H1 (cell line): ENCODE measurements around the gene RAB3GAP2. TPM values are rescaled to one million over a fixed set of nuclear protein-coding genes. Genes with fewer than 3 reads are reported as not detected.

Source experiments
- CTCF ChIA-PET: fragments of 300-600 bp; sonication (Branson Sonifier 250); formaldehyde crosslinking; loops from one replicate; lab custom pipeline; 2021; ENCODE audit not compliant: partially characterized antibody; lab: Charles Lee
- POLR2A ChIA-PET: fragments of 300-600 bp; sonication (Branson Sonifier 250); formaldehyde crosslinking; loops from one replicate; lab custom pipeline; 2021; ENCODE audit warnings: inconsistent platforms; ENCODE audit not compliant: partially characterized antibody; lab: Charles Lee
- DNase-seq, 2 experiments: peaks; one replicate each; pipeline versions ENCODE4 v3.0.0 to v3.0.0-alpha.2; 2010 to 2022; ENCODE audit warnings: low spot score in 2 of 2, low read depth in 1 of 2, mixed read lengths in 1 of 2
- FAIRE-seq: peaks from 2 replicates; lab custom pipeline; 2011; peaks lifted over from hg19 to GRCh38; lab: Jason Lieb, UNC
- H2AFZ ChIP-seq: 2 replicates; pipeline ENCODE4 v1.8.1; 2012; ENCODE audit warnings: low read length, inconsistent platforms
- H2AK5ac ChIP-seq: 2 replicates; pipeline ENCODE4 v1.6.1; 2013; ENCODE audit warnings: low read depth, low read length
- H2BK120ac ChIP-seq: replicated peaks from 2 replicates; pipeline ENCODE3; 2013; ENCODE audit warnings: low read depth, low read length, inconsistent platforms
- H2BK12ac ChIP-seq: 2 replicates; pipeline ENCODE4 v1.6.1; 2013; ENCODE audit warnings: low read depth, low read length
- H2BK15ac ChIP-seq: 2 replicates; pipeline ENCODE4 v1.6.1; 2013; ENCODE audit warnings: low read length
- H2BK20ac ChIP-seq: 2 replicates; pipeline ENCODE4 v1.6.1; 2013; ENCODE audit warnings: low read length
- H2BK5ac ChIP-seq: 2 replicates; pipeline ENCODE4 v1.6.1; 2013; ENCODE audit warnings: low read depth, low read length
- H3K14ac ChIP-seq: 2 replicates; pipeline ENCODE4 v1.6.1; 2013; ENCODE audit warnings: inconsistent platforms; ENCODE audit not compliant: insufficient read length
- H3K18ac ChIP-seq: 2 replicates; pipeline ENCODE4 v1.6.1; 2013; ENCODE audit warnings: low read length; ENCODE audit errors: extremely low read depth
- H3K23ac ChIP-seq: 2 replicates; pipeline ENCODE4 v1.6.1; 2013; ENCODE audit warnings: inconsistent platforms; ENCODE audit not compliant: insufficient read length
- H3K23me2 ChIP-seq: 2 replicates; pipeline ENCODE4 v1.6.1; 2013; ENCODE audit warnings: low read depth, low read length
- H3K27ac ChIP-seq: 2 replicates; pipeline ENCODE4 v1.6.1; 2011; ENCODE audit warnings: low read depth, low read length, inconsistent platforms
- H3K27me3 ChIP-seq, 4 experiments: replicated peaks in 1 of 4; 1 replicate in 1 of 4; 2 replicates in 3 of 4; pipeline versions ENCODE4 v1.6.1 to v1.8.1; 2011 to 2013; ENCODE audit warnings: low read length in 3 of 4, mild to moderate bottlenecking in 3 of 4, inconsistent platforms in 2 of 4, mixed read lengths in 2 of 4, moderate library complexity in 1 of 4; ENCODE audit not compliant: control insufficient read depth in 3 of 4, insufficient read depth in 3 of 4; ENCODE audit errors: extremely low read depth in 1 of 4
- H3K36me3 ChIP-seq, 4 experiments: 2 replicates each; pipeline versions ENCODE4 v1.6.1 to v1.8.1; 2011 to 2013; ENCODE audit warnings: mild to moderate bottlenecking in 4 of 4, low read length in 3 of 4, moderate library complexity in 2 of 4, control low read depth in 1 of 4, inconsistent platforms in 1 of 4; ENCODE audit not compliant: insufficient read depth in 4 of 4, control insufficient read depth in 2 of 4
- H3K4ac ChIP-seq: replicated peaks from 2 replicates; pipeline ENCODE3; 2013; ENCODE audit warnings: low read length, low read depth, mixed read lengths, inconsistent platforms; ENCODE audit not compliant: insufficient read length
- H3K4me1 ChIP-seq, 4 experiments: replicated peaks in 1 of 4; 1 replicate in 1 of 4; 2 replicates in 3 of 4; pipeline versions ENCODE4 v1.6.1 to v1.8.1; 2011 to 2013; ENCODE audit warnings: low read length in 3 of 4, inconsistent platforms in 2 of 4, mixed read lengths in 1 of 4; ENCODE audit not compliant: insufficient read depth in 4 of 4, control insufficient read depth in 3 of 4
- H3K4me2 ChIP-seq, 2 experiments: 2 replicates each; pipeline versions ENCODE4 v1.6.1 to v1.8.1; 2011 to 2013; ENCODE audit warnings: low read depth in 2 of 2, low read length in 2 of 2, control low read depth in 1 of 2, inconsistent platforms in 1 of 2, mild to moderate bottlenecking in 1 of 2; ENCODE audit not compliant: insufficient read depth in 1 of 2
- H3K4me3 ChIP-seq, 4 experiments: fragments of 200-600, 300-600 bp in 1 of 4; sonication (generic), shearing (Covaris generic), sonication (Bioruptor Twin) in 1 of 4; 2 replicates each; pipeline versions ENCODE4 v1.5.1 to v1.8.1; 2011 to 2016; ENCODE audit warnings: low read length in 4 of 4, low read depth in 3 of 4, control low read depth in 2 of 4, inconsistent platforms in 2 of 4, mild to moderate bottlenecking in 2 of 4, mixed read lengths in 1 of 4, moderate library complexity in 1 of 4; ENCODE audit not compliant: insufficient read depth in 2 of 4; ENCODE audit errors: extremely low read depth in 1 of 4
- H3K56ac ChIP-seq: replicated peaks from 2 replicates; pipeline ENCODE3; 2013; ENCODE audit warnings: low read depth, mild to moderate bottlenecking, mixed read lengths, low read length, inconsistent platforms; ENCODE audit not compliant: insufficient read length
- H3K79me1 ChIP-seq: 2 replicates; pipeline ENCODE4 v1.6.1; 2013; ENCODE audit warnings: low read depth, low read length, control low read depth
- H3K79me2 ChIP-seq, 2 experiments: 2 replicates each; pipeline versions ENCODE4 v1.6.1 to v1.8.1; 2012 to 2013; ENCODE audit warnings: low read length in 2 of 2, mild to moderate bottlenecking in 2 of 2, inconsistent platforms in 1 of 2; ENCODE audit not compliant: insufficient read depth in 2 of 2, control insufficient read depth in 1 of 2
- H3K9ac ChIP-seq, 4 experiments: replicated peaks in 1 of 4; 1 replicate in 1 of 4; 2 replicates in 3 of 4; pipeline versions ENCODE4 v1.6.1 to v1.8.1; 2011 to 2013; ENCODE audit warnings: low read depth in 3 of 4, low read length in 3 of 4, control low read depth in 2 of 4, mild to moderate bottlenecking in 2 of 4, moderate library complexity in 2 of 4, inconsistent platforms in 1 of 4; ENCODE audit errors: extremely low read depth in 1 of 4
- H3K9me3 ChIP-seq, 2 experiments: 2 replicates each; pipeline versions ENCODE4 v1.6.1 to v1.8.1; 2012 to 2013; ENCODE audit warnings: mild to moderate bottlenecking in 2 of 2, moderate library complexity in 2 of 2, control low read depth in 1 of 2, inconsistent platforms in 1 of 2, low read depth in 1 of 2, low read length in 1 of 2, mixed read lengths in 1 of 2; ENCODE audit not compliant: insufficient read depth in 2 of 2
- H4K20me1 ChIP-seq, 2 experiments: replicated peaks in 1 of 2; 2 replicates each; pipeline versions ENCODE3 to v1.8.1; 2011 to 2013; ENCODE audit warnings: inconsistent platforms in 2 of 2, low read length in 2 of 2, mild to moderate bottlenecking in 1 of 2; ENCODE audit not compliant: insufficient read depth in 2 of 2, control insufficient read depth in 1 of 2
- H4K5ac ChIP-seq: 2 replicates; pipeline ENCODE4 v1.6.1; 2013; ENCODE audit warnings: low read length, low read depth, mixed read lengths, inconsistent platforms; ENCODE audit not compliant: insufficient read length
- H4K8ac ChIP-seq: 2 replicates; pipeline ENCODE4 v1.8.0; 2013; ENCODE audit warnings: mild to moderate bottlenecking, moderate library complexity, low read length, inconsistent platforms; ENCODE audit not compliant: insufficient read depth; ENCODE audit errors: extremely low read depth
- H4K91ac ChIP-seq: replicated peaks from 2 replicates; pipeline ENCODE3; 2013; ENCODE audit warnings: low read length, mixed read lengths, inconsistent platforms; ENCODE audit not compliant: insufficient read length
- BRCA1 ChIP-seq: IDR thresholded peaks from 2 replicates; pipeline ENCODE4 v1.6.1; 2012; ENCODE audit warnings: low read depth, low read length, improper control_type of control experiment
- FOSL1 ChIP-seq: IDR thresholded peaks from 2 replicates; pipeline ENCODE4 v1.6.1; 2011; ENCODE audit warnings: mild to moderate bottlenecking, low read depth, low read length, moderate library complexity; ENCODE audit not compliant: insufficient read depth
- MAFK ChIP-seq: IDR thresholded peaks from 2 replicates; pipeline ENCODE4 v1.6.1; 2012; ENCODE audit warnings: low read depth, mild to moderate bottlenecking, improper control_type of control experiment, low read length
- POLR2A ChIP-seq, 2 experiments: IDR thresholded peaks; 1 replicate in 1 of 2; 2 replicates in 1 of 2; pipeline ENCODE4 v1.6.1; 2011; ENCODE audit warnings: low read depth in 2 of 2, low read length in 2 of 2, mild to moderate bottlenecking in 2 of 2; ENCODE audit errors: control extremely low read depth in 1 of 2
- RAD21 ChIP-seq, 2 experiments: IDR thresholded peaks in 1 of 2; conservative IDR thresholded peaks in 1 of 2; 2 replicates each; pipeline ENCODE4 v1.6.1; 2011; ENCODE audit warnings: low read depth in 2 of 2, low read length in 2 of 2, improper control_type of control experiment in 1 of 2, inconsistent platforms in 1 of 2, mild to moderate bottlenecking in 1 of 2, moderate library complexity in 1 of 2
- RFX5 ChIP-seq: IDR thresholded peaks from 2 replicates; pipeline ENCODE4 v1.6.1; 2011; ENCODE audit warnings: low read depth, low read length, improper control_type of control experiment, borderline replicate concordance
- RNF2 ChIP-seq: fragments of 200-900, 300-1000 bp; sonication (generic); IDR thresholded peaks from 2 replicates; pipeline ENCODE4 v1.7.1; 2016; ENCODE audit warnings: borderline replicate concordance, low read depth, mild to moderate bottlenecking, antibody characterized with exemption, low read length; ENCODE audit not compliant: poor library complexity, severe bottlenecking; ENCODE audit errors: missing control alignments
- SAP30 ChIP-seq: fragments of 300-600 bp; sonication (generic); IDR thresholded peaks from 2 replicates; pipeline ENCODE4 v1.7.1; 2012; ENCODE audit warnings: low read length, moderate library complexity, mild to moderate bottlenecking, inconsistent platforms; ENCODE audit not compliant: insufficient read depth, insufficient replicate concordance
- SP1 ChIP-seq: IDR thresholded peaks from 2 replicates; pipeline ENCODE4 v1.6.1; 2011; ENCODE audit warnings: low read depth, low read length
- SP2 ChIP-seq: IDR thresholded peaks from 2 replicates; pipeline ENCODE4 v1.6.1; 2012; ENCODE audit warnings: mild to moderate bottlenecking, low read length, inconsistent platforms
- TEAD4 ChIP-seq: IDR thresholded peaks from 2 replicates; pipeline ENCODE4 v1.6.1; 2012; ENCODE audit warnings: low read depth, low read length, inconsistent platforms, mixed read lengths
- WGBS, 2 experiments: shearing (Covaris generic) in 1 of 2; methylation state at CpG; one replicate each; pipeline versions ENCODE4 v1.1.6 to v1.1.7; 2013 to 2015; ENCODE audit warnings: low lambda C conversion rate in 2 of 2, mixed read lengths in 2 of 2, inconsistent platforms in 1 of 2, low coverage in 1 of 2, missing lambda C conversion rate in 1 of 2; ENCODE audit not compliant: insufficient replicate concordance in 2 of 2, insufficient coverage in 1 of 2, insufficient read length in 1 of 2; ENCODE audit errors: extremely low coverage in 1 of 2, missing lambda C conversion rate in 1 of 2; 5-methylcytosine and 5-hydroxymethylcytosine counted together
- polyA plus RNA-seq, 7 experiments: library from polyadenylated mRNA; depleted of rRNA in 3 of 7; stranded (reverse) in 5 of 7; unstranded in 2 of 7; fragments of >200 nt in 5 of 7; fragments of 200-250 nt in 2 of 7; gene quantifications; 1 replicate in 5 of 7; 2 replicates in 1 of 7; 4 replicates in 1 of 7; pipeline versions ENCODE4 v1.2.1 to v1.2.3, GENCODE V29; 2011 to 2013; ENCODE audit warnings: missing spikeins in 2 of 7, mixed read lengths in 2 of 7
- total RNA-seq: library from RNA; stranded (reverse); fragmentation: NEBNext Ultra II Directional; extraction: Animal tissue kit (Norgen Biotek cat#: 25700); gene quantifications from 2 replicates; pipeline ENCODE4 v1.2.1, GENCODE V29; 2021
- TF ChIP-seq, protein P1 (sequence below): IDR thresholded peaks from 2 replicates; pipeline ENCODE4 v1.6.1; 2012; ENCODE audit warnings: inconsistent platforms

RAB3GAP2 gene
- total and polyA plus RNA-seq, 2 of the 8 experiments (the other 6 are each of a cell fraction or from before 2014, with no cell fraction given) = 19.7 to 52.7 TPM

GRCh38 chr1:220198186-220199005 is 73.9 kb downstream of the RAB3GAP2 start:
- H4K8ac ChIP-seq = no peak overlapping the region
- ChIA-PET POLR2A (interaction anchor here (0.5 to 1.0 kb wide), 2 partner anchors 21 to 199 kb away, joined by 3 read pairs; no protein-coding TSS in a partner anchor), CTCF (interaction anchor here (0.8 to 1.2 kb wide), 2 partner anchors 9 to 11 kb away, joined by 3 read pairs; no protein-coding TSS in a partner anchor)
- H3K9ac ChIP-seq = no peak overlapping the region
- peaks cover 4 to 53% (median 22%) of the 10 kb centered on the region in 4 experiments; a peak in 7 of 8 replicates for H3K36me3 ChIP-seq
- no peak overlapping the region for H2BK5ac ChIP-seq
- H2AK5ac ChIP-seq = no peak overlapping the region
- no peak overlapping the region for H3K56ac ChIP-seq
- no peak overlapping the region for H2BK15ac ChIP-seq
- H2BK12ac ChIP-seq = no peak overlapping the region
- H2AFZ ChIP-seq = no peak overlapping the region
- no peak overlapping the region for H3K4ac ChIP-seq
- no peak overlapping the region for H3K4me3 ChIP-seq
- DNase-seq = no peak
- H3K79me2 ChIP-seq = no peaks in the 10 kb centered on the region
- H3K9me3 ChIP-seq = no peaks in the 10 kb centered on the region
- H3K27ac ChIP-seq = no peak overlapping the region
- no peaks in the 10 kb centered on the region for H4K20me1 ChIP-seq
- H4K5ac ChIP-seq = no peak overlapping the region
- no peak overlapping the region for H3K14ac ChIP-seq
- H3K4me2 ChIP-seq = no peak overlapping the region
- H3K79me1 ChIP-seq = no peaks in the 10 kb centered on the region; the same call in 1 of the 2 replicates
- no peaks in the 10 kb centered on the region for H3K4me1 ChIP-seq
- H2BK20ac ChIP-seq = no peak overlapping the region
- H2BK120ac ChIP-seq = no peak overlapping the region
- H3K18ac ChIP-seq = no peak overlapping the region
- WGBS, 2 experiments = 88% methylated on average over 5 of the region's 5 CpGs; no CpG with 5 or more reads in 1 of the 2 experiments
- no peak overlapping the region for H3K23ac ChIP-seq
- no peak for FAIRE-seq
- H4K91ac ChIP-seq = no peak overlapping the region
- 0 out of 2 replicates have a peak, but pooled peaks cover 3% of the 10 kb centered on the region for H3K23me2 ChIP-seq
- no peaks in the 10 kb centered on the region for H3K27me3 ChIP-seq
- TF ChIP-seq POLR2A (IDR thresholded peaks at IDR 0.05; ENCODE audit: control extremely low read depth in 1 of 2, low read depth in 2 of 2, low read length in 2 of 2) = no peak
- TF ChIP-seq BRCA1 = no peak
- no peak for TF ChIP-seq RFX5
- no peak for TF ChIP-seq RAD21 (IDR thresholded peaks at IDR 0.05 in 1 of 2, conservative IDR thresholded peaks at IDR 0.05 in 1 of 2; ENCODE audit: low read depth in 2 of 2, low read length in 2 of 2)
- TF ChIP-seq TEAD4 = no peak
- TF ChIP-seq MAFK = no peak
- TF ChIP-seq FOSL1 = no peak
- TF ChIP-seq, protein P1, sequence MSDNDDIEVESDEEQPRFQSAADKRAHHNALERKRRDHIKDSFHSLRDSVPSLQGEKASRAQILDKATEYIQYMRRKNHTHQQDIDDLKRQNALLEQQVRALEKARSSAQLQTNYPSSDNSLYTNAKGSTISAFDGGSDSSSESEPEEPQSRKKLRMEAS = no peak
- no peak for TF ChIP-seq SAP30
- TF ChIP-seq SP1 = no peak
- TF ChIP-seq SP2 = no peak
- no peak for TF ChIP-seq RNF2
